Sigmoid colon (tissue), 4 donors: ENCODE results near the gene SORL1-AS1.
A peak's percentile ranks its signal among the peaks of the same experiment; 100 is the strongest.

Experiments used
- POLR2A ChIP-seq, 2 donors: fragments of 450-650 bp; IDR thresholded peaks; one replicate each; pipeline ENCODE4 v1.6.1; 2016; ENCODE audit warnings: antibody characterized with exemption in 2 of 2, mild to moderate bottlenecking in 2 of 2, moderate library complexity in 2 of 2
- POLR2AphosphoS5 ChIP-seq, 4 donors: sonication (generic); formaldehyde crosslinking; IDR thresholded peaks; one replicate each; pipeline ENCODE4 v1.6.1; 2017; ENCODE audit warnings: antibody characterized with exemption in 4 of 4
- TF ChIP-seq, protein P1 (sequence below), 4 experiments: fragments of 450-650 bp in 3 of 4; fragments of 200-600 bp in 1 of 4; IDR thresholded peaks; one replicate each; pipeline ENCODE4 v1.5.1; 2016 to 2019; ENCODE audit warnings: antibody characterized with exemption in 4 of 4, mild to moderate bottlenecking in 3 of 4, moderate library complexity in 2 of 4

DNA sequence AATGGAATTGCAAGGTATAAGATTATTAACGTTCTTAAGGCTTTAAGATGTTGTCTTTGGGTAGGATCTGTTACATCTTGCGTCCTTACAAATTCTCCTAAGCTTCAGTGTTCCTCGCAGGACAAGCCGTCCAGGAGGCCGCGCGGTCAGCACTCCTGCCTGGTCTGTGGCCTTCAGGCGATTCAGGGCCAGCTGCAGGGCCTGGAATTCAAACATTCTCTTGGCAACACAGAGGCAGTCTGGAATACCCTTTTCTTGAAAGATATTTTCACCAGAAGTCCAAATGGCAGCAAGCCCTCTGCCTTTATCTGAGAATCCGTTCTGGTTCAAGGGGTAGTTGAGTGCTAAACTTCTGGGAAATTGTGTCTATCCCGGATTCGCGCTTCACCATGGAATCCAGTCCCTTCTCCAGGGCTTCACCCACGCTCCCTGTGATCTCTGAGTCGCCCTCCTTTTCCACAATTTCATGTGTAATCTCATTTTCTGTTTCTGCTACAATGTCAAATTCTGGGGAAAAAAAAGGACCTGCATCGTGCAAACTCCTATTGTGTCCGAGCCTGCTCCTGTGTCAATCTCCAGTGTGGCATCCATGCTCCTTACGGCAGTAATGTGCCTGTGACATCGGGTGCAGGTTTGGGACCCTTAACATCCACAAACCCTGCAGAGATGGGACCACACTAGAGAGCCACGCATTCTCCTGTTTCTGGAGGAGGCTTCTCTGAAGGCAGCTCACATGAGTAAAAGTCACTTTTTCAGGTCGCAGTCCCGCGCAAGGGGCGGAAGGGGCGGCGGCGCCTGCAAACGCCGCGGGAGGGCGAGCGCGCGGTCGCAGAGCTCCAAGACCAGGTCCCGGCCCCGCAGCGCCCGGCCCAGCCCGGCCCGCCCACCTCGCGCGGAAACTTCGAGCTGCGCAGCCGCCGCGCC, 26.0 kb downstream of the SORL1-AS1 start:
- TF ChIP-seq, protein P1, sequence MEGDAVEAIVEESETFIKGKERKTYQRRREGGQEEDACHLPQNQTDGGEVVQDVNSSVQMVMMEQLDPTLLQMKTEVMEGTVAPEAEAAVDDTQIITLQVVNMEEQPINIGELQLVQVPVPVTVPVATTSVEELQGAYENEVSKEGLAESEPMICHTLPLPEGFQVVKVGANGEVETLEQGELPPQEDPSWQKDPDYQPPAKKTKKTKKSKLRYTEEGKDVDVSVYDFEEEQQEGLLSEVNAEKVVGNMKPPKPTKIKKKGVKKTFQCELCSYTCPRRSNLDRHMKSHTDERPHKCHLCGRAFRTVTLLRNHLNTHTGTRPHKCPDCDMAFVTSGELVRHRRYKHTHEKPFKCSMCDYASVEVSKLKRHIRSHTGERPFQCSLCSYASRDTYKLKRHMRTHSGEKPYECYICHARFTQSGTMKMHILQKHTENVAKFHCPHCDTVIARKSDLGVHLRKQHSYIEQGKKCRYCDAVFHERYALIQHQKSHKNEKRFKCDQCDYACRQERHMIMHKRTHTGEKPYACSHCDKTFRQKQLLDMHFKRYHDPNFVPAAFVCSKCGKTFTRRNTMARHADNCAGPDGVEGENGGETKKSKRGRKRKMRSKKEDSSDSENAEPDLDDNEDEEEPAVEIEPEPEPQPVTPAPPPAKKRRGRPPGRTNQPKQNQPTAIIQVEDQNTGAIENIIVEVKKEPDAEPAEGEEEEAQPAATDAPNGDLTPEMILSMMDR (IDR thresholded peaks at IDR 0.05): peak in 1 of 4 experiments; percentile 24
- no peak for TF ChIP-seq POLR2A (IDR thresholded peaks at IDR 0.05)
- no peak for TF ChIP-seq POLR2AphosphoS5 (IDR thresholded peaks at IDR 0.05)
